HT1080 (cell line): ENCODE results near the gene LMO7. TPM values are rescaled to one million over a fixed set of nuclear protein-coding genes. Genes with fewer than 3 reads are reported as not detected.

Source experiments
- DNase-seq: peaks from one replicate; pipeline ENCODE4 v3.0.0-alpha.2; 2015; ENCODE audit warnings: low read depth
- total RNA-seq: library from RNA; depleted of rRNA; stranded (reverse); fragments of >200 nt; shearing (Covaris generic); gene quantifications from 2 replicates; pipeline ENCODE4 v1.2.3, GENCODE V29; 2014; rRNA removed

LMO7 gene
- total RNA-seq, 1 experiment from 2014 or later, result 58.1 TPM

GRCh38 chr13:75879656-75880055 lies 243.5 kb downstream of the LMO7 start:
- no peak for DNase-seq

GRCh38 chr13:75881109-75881775 lies 245.1 kb downstream of the LMO7 start:
- no peak for DNase-seq

- DNase-seq, result no peak
These were observed 246.1 kb downstream of the LMO7 start for GRCh38 chr13:75882261-75882660.

- DNase-seq, result no peak
These were observed 253.3 kb downstream of the LMO7 start for GRCh38 chr13:75889427-75889826.

- no peak for DNase-seq
These were observed 259.0 kb downstream of the LMO7 start for GRCh38 chr13:75895168-75895567.

- DNase-seq, result peak; percentile 10
These were observed 260.1 kb downstream of the LMO7 start for GRCh38 chr13:75896271-75896670.

GRCh38 chr13:75897386-75897785 lies 261.3 kb downstream of the LMO7 start:
- no peak for DNase-seq

- DNase-seq, result no peak
These were observed 265.4 kb downstream of the LMO7 start for GRCh38 chr13:75901501-75901900.

- DNase-seq, result no peak
These were observed 266.3 kb downstream of the LMO7 start for GRCh38 chr13:75902166-75903104.

GRCh38 chr13:75904012-75904411 lies 267.9 kb downstream of the LMO7 start:
- DNase-seq, result no peak

- DNase-seq, result peak; percentile 16
These were observed 270.2 kb downstream of the LMO7 start for GRCh38 chr13:75906315-75906714.

- no peak for DNase-seq
These were observed 270.9 kb downstream of the LMO7 start for GRCh38 chr13:75907044-75907443.

- no peak for DNase-seq
These were observed 272.0 kb downstream of the LMO7 start for GRCh38 chr13:75908141-75908540.

Other genes with a start within 250 kb of the LMO7 start
- gene TBC1D4, start 154.2 kb upstream of the LMO7 start, total RNA-seq, result 26.2 and 28.2 TPM in 2 replicates
- gene COMMD6, start 98.5 kb upstream of the LMO7 start, total RNA-seq, result 144 and 188 TPM in 2 replicates
- gene UCHL3, start 86.5 kb upstream of the LMO7 start, total RNA-seq, result 91.9 and 112 TPM in 2 replicates